Stimulated activated naive CD8-positive, alpha-beta T cell treated with anti-CD3 and anti-CD28 coated beads, Interleukin-15, Interleukin-2, amounts not matched to agents 100 ng/mL and 50 ng/mL, for 24 hours (primary cell): ENCODE measurements around the gene PTPRF.
A peak's percentile ranks its signal among the peaks of the same experiment; 100 is the strongest.

Experiments
- H3K27ac Mint-ChIP-seq: one replicate; pipeline ENCODE4 v1.8.0; 2021; ENCODE audit warnings: mild to moderate bottlenecking, mixed read lengths
- H3K27me3 Mint-ChIP-seq: one replicate; pipeline ENCODE4 v1.8.0; 2021; ENCODE audit warnings: mixed read lengths
- H3K36me3 Mint-ChIP-seq: one replicate; pipeline ENCODE4 v1.8.0; 2021; ENCODE audit warnings: low read depth, mixed read lengths
- H3K4me1 Mint-ChIP-seq: one replicate; pipeline ENCODE4 v1.8.0; 2021; ENCODE audit warnings: low read depth, mixed read lengths
- H3K4me3 Mint-ChIP-seq: one replicate; pipeline ENCODE4 v1.8.0; 2021; ENCODE audit warnings: mild to moderate bottlenecking, mixed read lengths
- H3K9me3 Mint-ChIP-seq: one replicate; pipeline ENCODE4 v1.8.0; 2021; ENCODE audit warnings: mixed read lengths

The PTPRF gene

DNA sequence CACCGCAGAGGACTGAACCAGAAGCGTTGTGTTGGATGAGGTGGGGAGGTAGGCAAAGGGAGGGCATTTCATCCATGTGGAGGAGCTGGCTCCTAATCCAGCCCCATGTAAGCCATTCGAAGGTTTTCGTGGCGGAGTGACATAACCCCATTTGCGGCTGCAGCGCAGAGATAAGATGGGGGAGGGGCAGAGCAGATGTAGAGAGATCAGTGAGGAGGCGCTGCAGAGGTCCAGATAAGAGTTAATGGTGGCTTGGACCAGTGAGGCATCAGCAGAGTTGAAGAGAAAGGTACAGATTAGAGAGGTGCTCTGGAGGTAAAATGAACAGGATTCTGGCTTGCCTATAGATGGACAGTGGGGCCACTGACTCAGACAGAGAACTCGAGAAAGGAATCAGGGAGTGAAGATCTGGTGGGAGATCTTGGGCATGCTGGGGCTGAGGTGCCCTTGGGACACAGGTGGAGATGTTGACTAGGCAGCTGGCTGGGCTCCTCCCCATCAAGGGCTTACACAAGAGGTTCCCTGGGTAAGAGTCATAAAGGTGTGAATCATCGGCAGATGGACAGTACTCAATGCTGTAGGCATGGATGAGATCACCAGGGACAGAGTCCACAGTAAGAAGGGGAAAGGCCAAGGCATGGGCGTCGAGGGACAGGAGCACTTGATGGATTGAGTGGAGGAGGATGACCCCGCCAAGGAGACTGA is 7.8 kb upstream of the PTPRF start:
- Mint-ChIP-seq H3K36me3 (no peaks in the 10 kb centered on the region), H3K27ac (no peak overlapping the region), H3K4me3 (no peak overlapping the region), H3K27me3 (peaks cover 52% of the 10 kb centered on the region), H3K9me3 (no peaks in the 10 kb centered on the region), H3K4me1 (no peaks in the 10 kb centered on the region)

DNA sequence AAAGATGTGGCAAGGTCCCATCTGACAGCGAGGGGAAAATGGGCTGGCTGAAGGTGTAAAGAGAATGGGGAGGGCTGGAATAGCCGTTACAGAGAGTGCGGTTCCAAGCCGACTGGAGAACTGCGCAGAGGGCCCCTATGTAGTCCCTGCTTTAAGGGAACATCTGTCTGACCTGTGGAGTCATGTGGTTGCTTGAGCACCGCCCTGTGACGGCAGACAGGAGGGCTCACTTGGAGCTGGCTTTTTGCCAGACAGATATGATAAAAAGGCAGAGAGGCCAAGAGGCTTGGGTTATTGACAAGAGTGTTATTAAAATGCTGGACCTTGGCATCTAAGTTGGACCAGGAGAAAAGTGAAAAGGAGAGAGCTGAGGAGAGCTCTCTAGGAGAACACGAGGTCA is 5.9 kb upstream of the PTPRF start:
- no peaks in the 10 kb centered on the region for H3K9me3 Mint-ChIP-seq
- H3K27ac Mint-ChIP-seq: no peak overlapping the region
- peaks cover 52% of the 10 kb centered on the region for H3K27me3 Mint-ChIP-seq
- H3K4me3 Mint-ChIP-seq: no peak overlapping the region
- peaks cover 8% of the 10 kb centered on the region for H3K4me1 Mint-ChIP-seq
- no peaks in the 10 kb centered on the region for H3K36me3 Mint-ChIP-seq

DNA sequence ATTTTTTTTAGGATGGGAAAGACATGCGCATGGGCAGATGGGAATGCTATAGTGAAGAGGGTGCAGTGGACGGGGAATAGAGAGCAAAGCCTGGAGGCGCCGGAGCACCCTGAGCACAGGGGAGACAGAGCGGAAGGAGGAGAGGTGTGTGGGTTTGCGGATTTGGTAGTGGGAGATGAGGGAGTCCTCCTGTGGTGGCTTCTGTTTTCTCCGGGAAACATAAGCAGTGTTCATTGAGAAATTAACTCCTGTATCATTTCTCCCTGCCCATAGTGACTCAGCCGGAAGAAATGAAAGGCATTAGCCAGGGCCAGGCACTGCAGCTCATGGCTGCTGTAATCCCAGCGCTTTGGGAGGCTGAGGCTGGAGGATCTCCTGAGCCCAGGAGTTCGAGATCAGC is 4.7 kb upstream of the PTPRF start:
- no peak overlapping the region for H3K27ac Mint-ChIP-seq
- H3K4me3 Mint-ChIP-seq: no peak overlapping the region
- H3K4me1 Mint-ChIP-seq: peaks cover 16% of the 10 kb centered on the region
- H3K36me3 Mint-ChIP-seq: no peaks in the 10 kb centered on the region
- H3K27me3 Mint-ChIP-seq: peaks cover 51% of the 10 kb centered on the region
- H3K9me3 Mint-ChIP-seq: no peaks in the 10 kb centered on the region

DNA sequence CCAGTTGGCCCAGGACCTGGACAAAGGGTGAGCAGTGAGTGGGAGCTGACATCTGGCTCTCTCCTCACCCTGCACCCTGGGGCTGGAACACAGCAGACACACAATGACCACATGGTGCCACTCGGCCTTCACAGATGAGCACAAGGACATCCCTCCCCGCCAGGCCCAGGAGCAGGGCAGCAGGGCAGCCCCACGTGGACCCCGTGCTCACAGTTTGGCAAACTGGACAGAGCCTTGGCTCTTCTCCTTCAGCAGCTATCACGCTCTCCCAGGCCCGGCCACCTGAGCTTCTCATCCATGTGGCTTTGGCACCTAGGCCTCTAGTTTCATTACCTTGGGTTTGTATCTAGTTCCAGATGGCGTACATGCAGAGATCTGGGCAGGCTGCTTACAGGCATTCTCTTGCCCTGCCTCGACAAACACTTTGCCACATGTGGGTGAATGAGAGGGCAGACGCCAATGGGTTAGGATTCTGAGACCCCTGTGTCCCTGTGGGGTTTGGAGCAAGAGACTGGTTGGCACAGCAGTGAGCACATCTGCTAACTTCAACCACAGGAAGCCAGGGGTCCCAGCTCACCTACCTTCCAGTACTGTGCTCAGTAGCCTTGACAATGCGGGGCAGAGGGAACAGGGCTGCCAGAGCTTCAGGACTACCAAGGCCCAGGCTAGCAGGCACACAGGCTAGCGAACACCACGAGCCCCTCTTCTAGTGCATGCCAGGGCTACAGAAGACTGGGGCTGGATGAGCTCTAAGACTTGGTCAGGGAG is 3.4 kb upstream of the PTPRF start:
- Mint-ChIP-seq H3K27ac (no peak overlapping the region), H3K4me1 (peaks cover 20% of the 10 kb centered on the region), H3K4me3 (no peak overlapping the region), H3K27me3 (peaks cover 54% of the 10 kb centered on the region), H3K36me3 (no peaks in the 10 kb centered on the region), H3K9me3 (no peaks in the 10 kb centered on the region)

DNA sequence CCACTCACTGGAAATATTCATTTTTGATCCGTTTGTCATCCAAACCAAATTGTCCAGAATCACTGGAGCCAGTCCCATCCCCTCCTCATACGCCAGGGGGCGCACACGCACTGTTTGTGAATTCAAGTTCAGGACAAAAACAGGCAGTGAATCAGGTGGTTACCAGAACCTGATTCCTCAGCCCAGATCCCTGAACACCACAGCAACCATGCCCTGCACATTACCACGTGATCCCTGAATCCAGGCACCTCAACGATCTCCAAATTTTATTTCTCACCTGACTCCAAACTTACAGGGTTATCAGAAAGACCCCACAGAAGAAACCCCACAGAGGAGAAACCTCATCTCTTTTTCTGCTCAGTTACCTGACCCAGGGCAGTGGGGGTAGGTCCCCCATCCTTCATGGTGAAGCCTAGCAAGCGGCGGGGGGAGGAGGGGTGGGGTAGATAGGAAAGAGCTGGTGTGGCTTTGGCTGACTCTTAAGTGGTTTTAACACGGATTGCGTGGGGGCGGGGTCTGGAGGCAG is 1.4 kb upstream of the PTPRF start:
- Mint-ChIP-seq H3K9me3 (no peaks in the 10 kb centered on the region), H3K27me3 (peaks cover 50% of the 10 kb centered on the region), H3K4me3 (peak overlapping the region; percentile 21), H3K27ac (no peak overlapping the region), H3K36me3 (no peaks in the 10 kb centered on the region), H3K4me1 (peaks cover 20% of the 10 kb centered on the region)

DNA sequence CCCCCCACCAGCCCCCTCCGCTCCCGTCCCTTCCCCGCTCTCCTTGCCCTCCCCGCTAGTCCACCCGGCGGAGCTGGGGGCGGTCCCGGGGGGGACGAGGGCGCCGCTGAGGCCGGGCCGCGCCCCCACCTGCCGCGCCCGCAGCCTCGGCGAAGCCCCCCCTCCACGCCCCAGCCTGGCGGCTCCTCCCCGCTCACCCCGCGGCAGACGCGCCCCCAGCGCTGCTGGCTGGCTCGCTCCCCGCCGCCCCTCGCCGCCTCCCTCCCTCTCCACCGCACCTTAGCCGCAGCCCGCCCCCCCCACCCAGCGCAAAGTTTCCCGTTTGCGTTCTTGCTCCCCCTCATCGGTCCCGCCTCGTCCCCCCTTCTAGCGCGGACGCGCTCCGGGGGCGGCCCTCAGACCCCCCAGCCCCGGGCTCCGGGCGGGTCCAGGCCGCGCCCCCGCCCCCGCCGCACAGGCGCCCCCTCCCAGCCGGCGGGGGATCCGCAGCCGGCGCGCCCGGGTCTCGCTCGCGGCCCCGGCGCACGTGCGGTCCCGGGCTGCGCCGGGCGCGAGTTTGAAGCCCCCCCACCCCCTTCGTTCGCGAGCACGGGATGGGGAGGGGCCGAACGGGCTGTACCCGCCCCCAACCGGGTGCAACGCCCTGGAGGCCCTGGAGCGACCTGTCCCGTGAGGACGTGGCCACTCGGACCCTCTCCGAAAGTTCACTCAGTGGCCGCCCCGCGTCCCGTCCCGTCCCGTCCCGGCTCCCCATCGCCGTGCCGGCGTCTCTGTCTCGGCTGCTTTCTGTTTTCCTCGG is 623 bp downstream of the PTPRF start:
- Mint-ChIP-seq H3K27ac (peak overlapping the region; percentile 81), H3K36me3 (no peaks in the 10 kb centered on the region), H3K4me1 (peaks cover 20% of the 10 kb centered on the region), H3K27me3 (peaks cover 47% of the 10 kb centered on the region), H3K4me3 (peak overlapping the region; percentile 81), H3K9me3 (no peaks in the 10 kb centered on the region)

DNA sequence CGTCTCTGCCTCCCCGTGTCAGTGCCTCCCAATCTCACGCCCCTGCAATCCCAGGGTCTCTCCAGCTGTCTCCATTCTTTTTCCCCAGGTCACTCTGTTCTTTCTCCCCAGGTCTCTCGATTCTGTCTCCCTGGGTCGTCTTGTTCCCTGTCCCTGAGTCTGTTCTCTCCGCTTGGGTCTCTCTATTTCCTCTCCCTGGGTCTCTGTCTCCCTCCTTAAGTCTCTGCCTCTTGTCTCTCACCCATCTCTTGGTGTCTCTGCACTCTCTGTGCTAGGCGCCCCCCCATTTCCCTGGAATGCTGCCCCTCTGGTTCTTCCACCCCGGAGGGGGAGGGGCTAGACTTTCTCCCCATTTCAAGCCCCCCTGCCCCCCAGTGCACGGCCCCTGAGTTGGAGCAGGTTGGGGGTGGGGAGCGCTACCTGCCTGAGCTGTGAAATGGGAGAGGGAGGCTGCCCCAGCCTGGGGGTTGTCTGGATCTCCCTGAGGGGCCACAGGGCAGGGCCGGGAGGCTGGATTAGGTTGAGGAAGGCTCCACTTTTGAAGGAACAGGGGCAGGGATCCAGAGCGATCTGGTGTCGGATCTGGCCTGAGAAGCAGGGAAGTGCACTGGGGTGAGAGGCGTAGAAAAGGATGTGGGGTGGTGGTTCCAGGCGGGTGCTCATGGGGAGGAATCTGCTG is 1.4 kb downstream of the PTPRF start:
- Mint-ChIP-seq H3K4me3 (peak overlapping the region; percentile 81), H3K9me3 (no peaks in the 10 kb centered on the region), H3K4me1 (peaks cover 20% of the 10 kb centered on the region), H3K27me3 (peaks cover 47% of the 10 kb centered on the region), H3K36me3 (no peaks in the 10 kb centered on the region), H3K27ac (peak overlapping the region; percentile 81)

DNA sequence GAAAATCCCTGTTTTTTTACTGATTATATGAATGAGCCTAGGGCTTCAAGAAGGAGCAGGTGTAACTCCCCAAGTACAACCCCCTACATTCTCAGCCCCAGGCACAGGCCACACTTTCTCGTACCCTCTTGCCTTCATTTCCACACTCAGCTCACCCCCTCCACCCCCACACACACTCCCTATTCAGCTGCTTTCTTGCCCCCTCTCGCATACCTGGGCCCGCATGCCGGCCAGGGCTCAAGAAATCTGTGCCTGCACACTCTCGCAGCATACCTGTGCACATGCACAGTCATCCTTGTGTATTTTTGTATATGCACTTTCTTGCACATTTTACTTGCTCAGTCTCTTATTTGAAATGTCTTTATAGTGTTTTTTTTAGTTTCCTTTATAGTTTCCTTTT is 2.0 kb downstream of the PTPRF start:
- H3K27me3 Mint-ChIP-seq: peaks cover 43% of the 10 kb centered on the region
- H3K4me1 Mint-ChIP-seq: peaks cover 20% of the 10 kb centered on the region
- H3K4me3 Mint-ChIP-seq: no peak overlapping the region
- H3K9me3 Mint-ChIP-seq: no peaks in the 10 kb centered on the region
- H3K36me3 Mint-ChIP-seq: no peaks in the 10 kb centered on the region
- H3K27ac Mint-ChIP-seq: no peak overlapping the region

DNA sequence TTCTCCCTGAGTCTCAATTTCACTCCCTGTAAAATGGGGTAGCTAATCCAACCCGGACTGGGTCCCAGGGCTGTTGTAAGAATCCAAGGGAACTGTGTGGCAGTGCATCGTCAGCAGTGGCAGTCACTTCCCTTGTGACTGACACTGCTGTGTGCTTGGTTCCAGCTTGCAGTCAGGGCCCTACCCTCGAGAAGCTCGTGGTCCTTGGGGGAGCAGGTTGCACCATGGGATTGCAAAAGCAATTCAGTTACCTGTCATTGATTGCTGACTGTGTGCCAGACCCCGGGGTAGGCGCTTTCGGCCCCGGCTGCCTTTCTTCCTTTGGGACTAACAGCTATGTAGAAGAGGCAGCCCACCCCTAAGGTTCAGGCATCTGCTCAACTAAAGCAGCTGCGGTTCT is 2.9 kb downstream of the PTPRF start:
- Mint-ChIP-seq H3K9me3 (no peaks in the 10 kb centered on the region), H3K4me3 (no peak overlapping the region), H3K36me3 (no peaks in the 10 kb centered on the region), H3K27ac (no peak overlapping the region), H3K4me1 (peaks cover 20% of the 10 kb centered on the region), H3K27me3 (peaks cover 37% of the 10 kb centered on the region)

DNA sequence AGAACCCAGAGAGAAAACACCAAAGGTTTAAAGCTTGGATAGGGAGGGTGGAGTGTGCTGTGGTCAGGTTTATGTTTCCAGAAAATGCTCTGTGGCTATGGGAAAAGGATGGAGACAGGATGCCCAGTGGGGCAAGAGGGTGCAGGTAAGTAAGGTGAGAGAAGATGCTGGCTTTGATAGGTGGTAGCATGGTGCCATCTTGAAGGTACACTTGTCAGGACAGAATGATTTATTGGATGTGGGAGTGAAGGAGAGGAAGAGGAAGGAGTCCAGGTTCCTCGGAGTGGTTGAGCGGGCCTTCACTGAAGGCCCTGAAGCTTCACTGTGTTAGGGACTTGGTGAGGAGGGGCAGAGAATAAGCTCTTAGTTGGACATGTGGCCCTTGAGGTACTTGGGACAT is 3.6 kb downstream of the PTPRF start:
- H3K4me3 Mint-ChIP-seq: no peak overlapping the region
- H3K27me3 Mint-ChIP-seq: peaks cover 31% of the 10 kb centered on the region
- H3K27ac Mint-ChIP-seq: no peak overlapping the region
- H3K9me3 Mint-ChIP-seq: no peaks in the 10 kb centered on the region
- peaks cover 18% of the 10 kb centered on the region for H3K4me1 Mint-ChIP-seq
- no peaks in the 10 kb centered on the region for H3K36me3 Mint-ChIP-seq

DNA sequence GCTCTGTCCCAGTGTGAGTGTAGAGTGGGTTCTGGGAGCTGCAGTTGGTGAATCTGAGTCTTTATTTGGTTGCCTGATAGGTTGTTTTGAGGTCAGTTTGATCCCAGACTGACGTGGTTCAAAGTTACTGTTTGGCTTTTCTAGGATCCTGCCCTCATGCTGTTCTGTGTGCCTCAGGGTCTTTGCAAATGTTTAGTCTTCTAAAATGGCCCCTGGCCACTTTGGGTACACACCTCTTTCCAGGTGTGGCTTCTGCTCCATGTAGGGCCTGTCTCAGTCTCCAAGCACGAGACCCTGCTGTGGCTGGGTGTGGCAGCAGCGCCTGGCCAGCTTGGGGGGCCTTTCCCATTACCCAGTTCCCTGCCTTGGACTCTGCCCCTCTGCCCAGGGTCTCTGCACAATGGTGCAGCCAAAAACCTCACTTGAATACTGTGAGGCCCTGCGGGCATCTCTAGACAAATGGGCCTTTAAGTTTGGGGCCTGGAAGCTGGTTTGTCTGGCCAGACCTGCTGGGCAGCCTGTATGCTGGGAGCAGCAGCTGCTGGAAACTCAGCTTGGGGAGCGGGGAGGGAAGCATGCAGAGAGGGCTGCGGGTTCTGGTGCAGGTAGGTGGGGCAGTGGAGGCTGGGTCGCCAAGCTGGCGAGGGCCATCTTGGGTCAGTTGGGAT is 5.6 kb downstream of the PTPRF start:
- H3K4me3 Mint-ChIP-seq: no peak overlapping the region
- H3K36me3 Mint-ChIP-seq: no peaks in the 10 kb centered on the region
- H3K27me3 Mint-ChIP-seq: peaks cover 16% of the 10 kb centered on the region
- H3K9me3 Mint-ChIP-seq: no peaks in the 10 kb centered on the region
- H3K27ac Mint-ChIP-seq: no peak overlapping the region
- H3K4me1 Mint-ChIP-seq: peaks cover 4% of the 10 kb centered on the region

DNA sequence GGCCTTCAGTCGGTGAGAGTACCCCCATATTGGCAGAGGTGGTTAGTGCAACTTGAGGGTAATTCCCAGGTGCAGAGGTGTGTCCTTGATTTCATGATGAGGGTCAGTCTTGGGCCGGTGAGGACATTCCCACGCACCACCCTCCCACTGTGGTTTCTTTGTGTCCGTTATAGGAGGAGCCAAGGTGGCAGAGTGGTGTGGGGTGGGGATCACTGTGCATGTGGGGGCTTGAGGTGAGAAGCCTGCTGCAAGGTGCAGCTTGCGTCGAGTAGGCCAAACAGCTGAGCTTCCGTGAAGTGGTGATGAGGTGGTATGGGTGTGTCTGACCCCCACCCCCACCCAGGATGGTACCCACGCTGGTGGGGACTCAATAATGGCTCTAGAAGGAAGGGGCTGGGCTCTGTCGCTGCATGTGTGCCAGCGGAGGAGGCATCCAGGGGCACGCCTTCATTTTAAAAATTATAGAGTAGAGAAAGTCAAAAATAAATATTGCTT is 6.2 kb downstream of the PTPRF start:
- Mint-ChIP-seq H3K9me3 (no peaks in the 10 kb centered on the region), H3K36me3 (no peaks in the 10 kb centered on the region), H3K4me3 (no peak overlapping the region), H3K4me1 (peaks cover under 1% of the 10 kb centered on the region), H3K27me3 (peaks cover 13% of the 10 kb centered on the region), H3K27ac (no peak overlapping the region)

DNA sequence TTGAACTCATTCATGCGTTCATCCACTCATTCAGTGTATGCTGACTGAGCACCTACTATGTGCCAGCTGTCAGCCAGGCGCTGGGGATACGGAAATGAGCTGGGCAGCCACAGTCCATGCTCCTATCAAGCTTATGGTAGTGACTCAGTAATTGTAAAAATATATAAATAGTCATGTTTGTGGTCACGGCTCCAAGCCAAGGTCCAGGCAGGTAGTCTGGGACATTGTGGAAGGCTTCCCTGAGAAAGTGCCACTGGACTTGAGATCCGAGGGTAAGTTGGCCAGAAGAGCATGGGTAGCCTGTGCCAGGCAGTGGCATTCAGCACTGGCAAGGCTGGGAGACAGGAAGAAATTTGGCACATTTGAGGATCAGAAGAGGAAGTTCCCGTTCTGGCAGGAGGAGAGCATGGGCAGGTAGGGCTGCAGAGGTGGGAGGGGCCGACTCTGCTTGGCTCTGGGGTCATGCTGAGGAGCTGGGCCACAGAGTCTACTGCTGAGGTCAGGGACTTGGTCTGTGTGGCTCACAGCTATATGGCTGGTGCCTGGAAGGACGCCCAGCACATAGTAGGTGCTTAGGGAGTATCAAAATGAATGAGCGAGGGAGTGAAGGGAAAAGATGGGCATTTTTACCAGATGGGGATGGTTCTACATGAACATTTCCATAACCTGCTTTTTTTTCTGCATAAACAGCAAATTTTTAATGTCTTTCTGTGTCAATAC is 6.9 kb downstream of the PTPRF start:
- H3K36me3 Mint-ChIP-seq: no peaks in the 10 kb centered on the region
- no peak overlapping the region for H3K27ac Mint-ChIP-seq
- peaks cover 6% of the 10 kb centered on the region for H3K27me3 Mint-ChIP-seq
- no peak overlapping the region for H3K4me3 Mint-ChIP-seq
- no peaks in the 10 kb centered on the region for H3K9me3 Mint-ChIP-seq
- H3K4me1 Mint-ChIP-seq: no peaks in the 10 kb centered on the region
